Ovary (tissue), 9 donors: Measurements from ENCODE around the gene AP1B1. TPM values are rescaled to one million over a fixed set of nuclear protein-coding genes. Genes with fewer than 3 reads are reported as not detected.
A peak's percentile ranks its signal among the peaks of the same experiment; 100 is the strongest.

ENCODE experiments used
- DNase-seq, 5 donors: peaks; one replicate each; pipeline ENCODE4 v3.0.0-alpha.2; 2019 to 2020
- H3K27ac ChIP-seq, 2 donors: fragments of 200-600 bp; one replicate each; pipeline versions ENCODE4 v1.5.1 to v1.8.0; 2019 to 2022
- H3K27me3 ChIP-seq: fragments of 200-600 bp; one replicate; pipeline ENCODE4 v1.8.0; 2022
- H3K36me3 ChIP-seq: fragments of 200-600 bp; sonication (generic); one replicate; pipeline ENCODE4 v1.5.1; 2019
- H3K4me1 ChIP-seq: one replicate; pipeline ENCODE4 v1.8.1; 2013; ENCODE audit warnings: mild to moderate bottlenecking, moderate library complexity; ENCODE audit not compliant: insufficient read depth
- H3K4me3 ChIP-seq: fragments of 200-600 bp; sonication (generic); one replicate; pipeline ENCODE4 v1.5.1; 2017
- H3K9me3 ChIP-seq, 2 donors: fragments of 200-600 bp in 1 of 2; sonication (generic) in 1 of 2; one replicate each; pipeline versions ENCODE4 v1.5.1 to v1.8.1; 2013 to 2019; ENCODE audit warnings: mild to moderate bottlenecking in 1 of 2, moderate library complexity in 1 of 2
- EP300 ChIP-seq: sonication (generic); formaldehyde crosslinking; IDR thresholded peaks from one replicate; pipeline ENCODE4 v1.6.1; 2017; ENCODE audit warnings: antibody characterized with exemption
- POLR2A ChIP-seq: fragments of 450-650 bp; IDR thresholded peaks from one replicate; pipeline ENCODE4 v1.6.1; 2017; ENCODE audit warnings: antibody characterized with exemption, mild to moderate bottlenecking, moderate library complexity
- WGBS, 3 donors: extraction: QIAGEN DNeasy Blood & Tissue Kit in 1 of 3; methylation state at CpG; one replicate each; pipeline versions ENCODE4 v1.1.5 to v1.1.7; 2013 to 2017; 5-methylcytosine and 5-hydroxymethylcytosine counted together
- intact Hi-C, 4 donors: fragments of 100-400 bp; cut with DNase I; formaldehyde crosslinking; loops; one replicate each; pipeline versions ENCODE4 v1.11.0 to v1.15.1; 2022 to 2023
- polyA plus RNA-seq, 2 donors: library from polyadenylated mRNA; stranded (reverse); fragments of 200-250 nt in 1 of 2; fragments of 350-450 nt in 1 of 2; fragmentation: Illumina TruSeq in 1 of 2; extraction: RNeasy Lipid Tissue Mini Kit (QIAGEN cat#74804) in 1 of 2; gene quantifications; one replicate each; pipeline ENCODE4 v1.2.3, GENCODE V29; 2013 to 2014
- total RNA-seq, 7 donors: library from RNA; depleted of rRNA in 2 of 7; stranded (reverse); fragments of >200 nt in 2 of 7; fragmentation: NEBNext Ultra II Directional in 3 of 7; extraction: Animal tissue kit (Norgen Biotek cat#: 25700) in 3 of 7; gene quantifications; one replicate each; pipeline versions ENCODE4 v1.1.0 to v1.2.4, GENCODE V29; 2016 to 2023
- TF ChIP-seq, protein P1 (sequence below), 3 donors: fragments of 450-650 bp in 2 of 3; fragments of 200-600 bp in 1 of 3; IDR thresholded peaks; one replicate each; pipeline versions ENCODE4 v1.5.1 to v1.8.0; 2016 to 2022; ENCODE audit warnings: antibody characterized with exemption in 3 of 3, mild to moderate bottlenecking in 1 of 3
- donor health status: DM: no; HTN: no; CAD: no; lungs with moderate emphysema.
- donor health status: DM: no; HTN: no; CAD: no.
- donor health status: Bipolar disorder and iron deficiency.
- donor health status: DM: yes; HTN: yes; CAD: no.
- donor health status: DM: no; HTN: no; CAD: no.
- donor health status: DM: yes; HTN: yes; CAD: no.

The AP1B1 gene
- total and polyA plus RNA-seq, 9 donors = 17.7 to 54.0 (median 36.8) TPM

DNA sequence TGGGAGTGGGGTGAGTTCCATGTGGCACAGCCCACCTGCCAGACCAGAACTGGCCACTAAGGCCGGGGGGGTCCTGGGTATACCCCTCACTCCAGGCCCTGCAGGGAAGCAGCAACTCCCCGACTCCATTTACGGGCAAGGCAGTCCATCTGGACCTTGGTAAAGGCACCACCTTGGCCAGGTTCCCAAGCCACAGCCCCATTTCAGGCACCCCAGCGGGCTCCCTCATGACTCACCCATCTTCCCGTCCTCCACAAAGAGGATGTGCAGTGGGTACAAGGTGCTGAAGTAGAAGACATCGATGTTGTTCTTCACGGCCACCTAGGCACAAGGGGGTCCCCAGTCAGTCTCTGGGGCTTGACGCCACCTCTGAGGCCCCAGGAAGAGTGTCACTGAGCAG is 57.2 kb downstream of the AP1B1 start:
- DNase-seq = no peak
- no peak overlapping the region for H3K27ac ChIP-seq
- TF ChIP-seq EP300 = no peak
- TF ChIP-seq, protein P1, sequence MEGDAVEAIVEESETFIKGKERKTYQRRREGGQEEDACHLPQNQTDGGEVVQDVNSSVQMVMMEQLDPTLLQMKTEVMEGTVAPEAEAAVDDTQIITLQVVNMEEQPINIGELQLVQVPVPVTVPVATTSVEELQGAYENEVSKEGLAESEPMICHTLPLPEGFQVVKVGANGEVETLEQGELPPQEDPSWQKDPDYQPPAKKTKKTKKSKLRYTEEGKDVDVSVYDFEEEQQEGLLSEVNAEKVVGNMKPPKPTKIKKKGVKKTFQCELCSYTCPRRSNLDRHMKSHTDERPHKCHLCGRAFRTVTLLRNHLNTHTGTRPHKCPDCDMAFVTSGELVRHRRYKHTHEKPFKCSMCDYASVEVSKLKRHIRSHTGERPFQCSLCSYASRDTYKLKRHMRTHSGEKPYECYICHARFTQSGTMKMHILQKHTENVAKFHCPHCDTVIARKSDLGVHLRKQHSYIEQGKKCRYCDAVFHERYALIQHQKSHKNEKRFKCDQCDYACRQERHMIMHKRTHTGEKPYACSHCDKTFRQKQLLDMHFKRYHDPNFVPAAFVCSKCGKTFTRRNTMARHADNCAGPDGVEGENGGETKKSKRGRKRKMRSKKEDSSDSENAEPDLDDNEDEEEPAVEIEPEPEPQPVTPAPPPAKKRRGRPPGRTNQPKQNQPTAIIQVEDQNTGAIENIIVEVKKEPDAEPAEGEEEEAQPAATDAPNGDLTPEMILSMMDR (IDR thresholded peaks at IDR 0.05) = no peak
- TF ChIP-seq POLR2A = no peak
- H3K36me3 ChIP-seq = no peaks in the 10 kb centered on the region
- no peaks in the 10 kb centered on the region for H3K9me3 ChIP-seq
- intact Hi-C loops = no loop called here
- 84 to 90% (median 88%) methylated on average over 8 of the region's 8 CpGs for WGBS, 3 donors
- no peaks in the 10 kb centered on the region for H3K4me1 ChIP-seq
- H3K27me3 ChIP-seq = no peaks in the 10 kb centered on the region
- H3K4me3 ChIP-seq = no peak overlapping the region

DNA sequence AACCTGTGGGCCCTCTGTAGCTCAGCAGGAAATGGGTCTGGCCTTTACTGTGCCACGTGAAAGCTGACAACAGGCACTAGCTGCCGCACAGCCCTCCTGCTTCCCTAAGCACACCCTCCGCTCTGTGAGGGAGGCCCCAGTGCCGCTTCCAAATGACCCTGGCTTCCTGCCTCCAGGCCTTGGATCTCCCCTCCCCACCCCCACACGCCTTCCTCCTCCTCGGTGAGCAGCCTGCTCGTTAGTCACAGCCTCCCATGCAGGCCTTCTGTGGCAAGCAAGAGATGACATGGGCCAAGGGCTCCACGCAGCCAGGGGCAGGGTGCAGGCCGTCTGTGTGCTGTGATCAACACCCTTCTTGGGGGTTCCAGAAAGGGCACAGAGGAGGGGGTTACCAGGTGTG is 57.6 kb downstream of the AP1B1 start:
- DNase-seq = peak; percentile 83 to 88 (median 84)
- TF ChIP-seq, protein P1 (IDR thresholded peaks at IDR 0.05) = no peak
- TF ChIP-seq EP300 (no peak), POLR2A (no peak)
- Histone ChIP-seq H3K27me3 (no peaks in the 10 kb centered on the region), H3K27ac (peak overlapping the region in 1 of 2 donors; percentile 27), H3K4me3 (no peak overlapping the region), H3K36me3 (no peaks in the 10 kb centered on the region), H3K4me1 (no peaks in the 10 kb centered on the region), H3K9me3 (no peaks in the 10 kb centered on the region)
- intact Hi-C loops = no loop called here
- WGBS, 3 donors = 13 to 17% (median 14%) methylated on average over 9 of the region's 9 CpGs

DNA sequence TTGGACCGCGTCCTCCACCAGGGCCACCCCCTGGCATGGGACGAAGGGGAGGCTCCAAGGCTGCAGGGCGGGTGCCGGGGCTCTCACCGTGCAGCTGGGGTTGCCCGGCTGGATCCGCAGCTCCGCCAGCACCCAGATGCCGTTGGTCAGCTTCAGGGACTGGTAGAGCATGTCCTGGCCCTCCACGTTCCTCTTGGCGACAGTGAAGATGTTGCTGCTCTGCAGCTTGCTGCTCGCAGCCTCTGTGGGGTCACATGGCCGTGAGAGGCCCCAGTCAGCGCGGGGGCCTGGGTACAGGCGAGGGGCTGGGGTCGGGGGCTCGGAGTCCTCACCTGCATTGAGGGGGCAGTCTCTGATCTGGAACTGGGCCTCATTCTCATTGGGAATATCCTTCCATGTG is 58.1 kb downstream of the AP1B1 start:
- no peaks in the 10 kb centered on the region for H3K4me1 ChIP-seq
- 78 to 82% (median 80%) methylated on average over 17 to 19 of the region's 19 CpGs for WGBS, 3 donors
- no peaks in the 10 kb centered on the region for H3K27me3 ChIP-seq
- H3K4me3 ChIP-seq = no peak overlapping the region
- peak overlapping the region in 1 of 2 donors; percentile 27 for H3K27ac ChIP-seq
- no peaks in the 10 kb centered on the region for H3K9me3 ChIP-seq
- no peak for DNase-seq
- no peaks in the 10 kb centered on the region for H3K36me3 ChIP-seq
- TF ChIP-seq, protein P1 (IDR thresholded peaks at IDR 0.05) = no peak
- TF ChIP-seq EP300 (no peak), POLR2A (no peak)
- intact Hi-C loops = no loop called here

DNA sequence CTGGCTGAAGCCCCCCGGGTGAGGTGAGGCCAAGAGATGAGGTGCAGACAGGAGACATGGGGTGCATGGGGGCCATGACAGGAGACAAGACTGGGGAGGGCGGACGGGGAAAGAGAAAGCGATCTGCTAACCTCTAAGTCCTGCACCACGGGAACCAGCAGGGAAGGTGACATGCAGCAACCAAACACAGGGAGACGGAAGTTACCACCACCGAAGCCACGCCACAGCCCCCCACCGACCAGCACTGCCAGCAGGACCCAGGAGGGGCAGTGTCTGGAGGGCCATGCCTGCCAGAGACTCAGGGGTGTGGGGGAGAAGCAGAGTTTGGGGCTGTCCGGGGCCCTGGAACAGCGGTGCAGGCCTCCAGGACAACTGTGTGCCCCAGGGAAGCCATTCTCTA is 58.8 kb downstream of the AP1B1 start:
- no peak for DNase-seq
- no peaks in the 10 kb centered on the region for H3K9me3 ChIP-seq
- no peak overlapping the region for H3K4me3 ChIP-seq
- no peaks in the 10 kb centered on the region for H3K4me1 ChIP-seq
- H3K36me3 ChIP-seq = no peaks in the 10 kb centered on the region
- TF ChIP-seq EP300 (no peak), POLR2A (no peak)
- TF ChIP-seq, protein P1 (IDR thresholded peaks at IDR 0.05) = no peak
- no peaks in the 10 kb centered on the region for H3K27me3 ChIP-seq
- H3K27ac ChIP-seq = no peak overlapping the region
- intact Hi-C loops = no loop called here
- WGBS, 3 donors = 87 to 91% (median 89%) methylated on average over 11 of the region's 11 CpGs
